ENCODE data around the gene AMOTL1. TPM values are rescaled to one million over a fixed set of nuclear protein-coding genes. Genes with fewer than 3 reads are reported as not detected.
A peak's percentile ranks its signal among the peaks of the same experiment; 100 is the strongest.

Gene AMOTL1
- total RNA-seq, 1 donor from 2014 or later = 57.2 TPM

DNA sequence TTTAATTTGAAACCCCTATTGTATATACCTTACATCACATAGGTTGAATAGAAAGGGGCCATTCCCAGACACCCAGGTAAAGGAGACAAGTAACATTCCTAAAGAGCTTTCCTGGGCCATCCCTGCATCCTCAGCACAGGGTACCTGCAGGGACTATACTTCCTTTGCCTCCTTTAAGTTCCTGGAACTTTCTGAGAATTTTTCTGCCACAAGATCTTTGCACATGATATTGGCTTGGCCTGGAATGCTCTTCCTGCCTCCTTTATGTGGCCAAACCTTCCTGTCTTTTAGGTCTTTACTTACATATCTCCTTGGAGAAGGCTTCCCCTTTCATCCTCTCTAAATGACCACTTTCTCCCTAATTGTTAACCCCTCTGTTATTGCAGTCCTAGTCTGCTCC lies 7.9 kb upstream of the AMOTL1 start:
- H3K9me3 ChIP-seq = no peaks in the 10 kb centered on the region
- H3K27me3 ChIP-seq (ENCODE audit: low read depth) = no peaks in the 10 kb centered on the region
- TF ChIP-seq, protein P1, sequence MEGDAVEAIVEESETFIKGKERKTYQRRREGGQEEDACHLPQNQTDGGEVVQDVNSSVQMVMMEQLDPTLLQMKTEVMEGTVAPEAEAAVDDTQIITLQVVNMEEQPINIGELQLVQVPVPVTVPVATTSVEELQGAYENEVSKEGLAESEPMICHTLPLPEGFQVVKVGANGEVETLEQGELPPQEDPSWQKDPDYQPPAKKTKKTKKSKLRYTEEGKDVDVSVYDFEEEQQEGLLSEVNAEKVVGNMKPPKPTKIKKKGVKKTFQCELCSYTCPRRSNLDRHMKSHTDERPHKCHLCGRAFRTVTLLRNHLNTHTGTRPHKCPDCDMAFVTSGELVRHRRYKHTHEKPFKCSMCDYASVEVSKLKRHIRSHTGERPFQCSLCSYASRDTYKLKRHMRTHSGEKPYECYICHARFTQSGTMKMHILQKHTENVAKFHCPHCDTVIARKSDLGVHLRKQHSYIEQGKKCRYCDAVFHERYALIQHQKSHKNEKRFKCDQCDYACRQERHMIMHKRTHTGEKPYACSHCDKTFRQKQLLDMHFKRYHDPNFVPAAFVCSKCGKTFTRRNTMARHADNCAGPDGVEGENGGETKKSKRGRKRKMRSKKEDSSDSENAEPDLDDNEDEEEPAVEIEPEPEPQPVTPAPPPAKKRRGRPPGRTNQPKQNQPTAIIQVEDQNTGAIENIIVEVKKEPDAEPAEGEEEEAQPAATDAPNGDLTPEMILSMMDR (IDR thresholded peaks at IDR 0.05) = no peak
- no peak overlapping the region for H3K4me3 ChIP-seq
- no peaks in the 10 kb centered on the region for H3K36me3 ChIP-seq
- DNase-seq (no peak), ATAC-seq (no peak)
- H3K27ac ChIP-seq = no peak overlapping the region
- H3K4me1 ChIP-seq = no peaks in the 10 kb centered on the region
- intact Hi-C loops (cut with DNase I) = no loop called here

DNA sequence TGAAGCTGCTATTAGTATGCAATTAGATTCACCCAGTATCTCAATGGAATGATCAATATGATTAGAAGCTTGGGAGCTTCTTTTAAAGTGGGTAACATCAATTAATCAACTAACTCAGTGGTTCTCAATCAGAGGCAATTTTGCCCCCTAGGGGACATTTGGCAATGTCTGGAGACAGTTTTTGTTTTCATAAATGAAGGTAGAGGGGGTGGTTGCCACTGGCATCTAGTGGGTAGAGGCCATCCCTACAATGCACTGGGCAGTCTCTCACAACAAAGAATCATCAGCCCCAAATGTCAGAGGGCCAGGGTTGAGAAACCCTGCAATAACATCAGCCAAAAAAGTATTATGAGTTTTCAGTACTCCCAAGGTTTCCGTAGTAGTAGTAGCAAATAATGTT lies 5.9 kb upstream of the AMOTL1 start:
- Histone ChIP-seq H3K36me3 (no peaks in the 10 kb centered on the region), H3K4me1 (peaks cover 8% of the 10 kb centered on the region), H3K27ac (no peak overlapping the region), H3K4me3 (no peak overlapping the region), H3K27me3 (ENCODE audit: low read depth) (no peaks in the 10 kb centered on the region), H3K9me3 (no peaks in the 10 kb centered on the region)
- TF ChIP-seq, protein P1 (IDR thresholded peaks at IDR 0.05) = peak; percentile 34
- DNase-seq (no peak), ATAC-seq (no peak)
- intact Hi-C loops (cut with DNase I) = no loop called here

DNA sequence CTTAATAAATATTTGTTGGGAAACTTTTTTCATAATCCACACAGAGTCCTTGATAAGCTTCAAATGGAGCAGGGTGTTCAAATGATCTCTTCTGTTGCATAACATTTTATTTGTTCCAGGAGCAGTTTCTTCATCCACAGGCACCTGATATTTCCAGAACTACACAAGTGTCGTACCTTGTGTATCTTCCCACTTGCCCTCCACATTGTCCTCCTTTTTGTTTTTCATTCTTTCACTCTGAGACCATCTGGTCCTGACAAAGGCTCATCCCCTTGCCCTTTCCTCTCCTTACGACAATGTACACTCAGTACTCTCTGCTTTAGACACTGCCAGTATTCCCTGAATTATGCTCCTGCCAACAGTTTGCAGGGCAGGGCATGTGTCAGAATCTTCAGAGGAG lies 5.2 kb upstream of the AMOTL1 start:
- Histone ChIP-seq H3K27ac (no peak overlapping the region), H3K27me3 (ENCODE audit: low read depth) (no peaks in the 10 kb centered on the region), H3K36me3 (no peaks in the 10 kb centered on the region), H3K4me1 (peaks cover 14% of the 10 kb centered on the region), H3K4me3 (no peak overlapping the region), H3K9me3 (no peaks in the 10 kb centered on the region)
- TF ChIP-seq, protein P1 (IDR thresholded peaks at IDR 0.05) = no peak
- peak in 1 of 2 donors; percentile 11 for ATAC-seq
- intact Hi-C loops (cut with DNase I) = no loop called here
- no peak for DNase-seq

DNA sequence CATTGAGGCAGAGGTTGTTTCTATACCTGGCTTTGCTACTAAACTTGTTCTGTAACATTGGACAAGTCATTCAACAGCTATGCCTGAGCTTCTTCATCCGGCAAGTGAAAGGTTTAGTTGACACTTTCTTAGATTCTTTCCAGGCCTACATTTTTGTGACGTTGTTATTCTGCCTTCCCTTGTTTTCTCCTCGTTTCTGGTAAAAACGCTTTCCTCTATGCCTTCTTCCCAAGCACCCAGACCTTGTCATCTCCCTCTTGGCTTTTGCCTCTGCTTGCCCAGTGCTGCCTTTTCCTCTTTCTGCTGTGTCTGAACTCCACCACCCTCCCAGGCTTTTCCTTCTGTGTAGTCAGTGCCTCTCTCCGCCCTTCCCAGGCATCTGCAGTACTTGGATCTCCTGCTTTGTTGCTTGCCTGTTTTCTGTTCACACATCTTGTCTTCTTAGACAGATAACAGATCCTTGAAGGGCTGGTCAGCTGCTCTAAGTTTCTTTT lies 1.4 kb upstream of the AMOTL1 start:
- H3K9me3 ChIP-seq = no peaks in the 10 kb centered on the region
- H3K27ac ChIP-seq = peak overlapping the region; percentile 95
- peaks cover 37% of the 10 kb centered on the region for H3K4me1 ChIP-seq
- ATAC-seq (no peak), DNase-seq (no peak)
- H3K27me3 ChIP-seq (ENCODE audit: low read depth) = no peaks in the 10 kb centered on the region
- H3K36me3 ChIP-seq = no peaks in the 10 kb centered on the region
- H3K4me3 ChIP-seq = no peak overlapping the region
- intact Hi-C loops (cut with DNase I) = no loop called here
- TF ChIP-seq, protein P1 (IDR thresholded peaks at IDR 0.05) = no peak

DNA sequence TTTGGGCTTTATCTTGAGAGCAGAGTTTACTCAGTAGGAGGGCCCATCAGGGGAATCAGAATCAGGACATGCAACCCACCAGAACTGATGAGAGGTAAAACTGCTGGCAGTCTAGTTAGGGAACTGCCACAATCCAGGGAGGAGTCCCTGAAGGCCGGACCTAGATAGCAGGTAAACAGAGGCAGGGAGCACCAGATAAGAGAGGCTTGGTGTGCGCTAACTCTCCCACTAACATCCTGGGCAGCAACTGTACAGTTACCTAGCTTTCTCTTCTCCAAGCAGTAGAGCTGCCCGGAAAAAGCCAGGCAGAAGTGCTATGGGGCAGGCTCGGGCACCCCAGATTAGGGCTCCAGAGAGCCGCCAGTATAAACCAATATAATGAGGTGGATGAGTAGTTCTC lies 865 bp upstream of the AMOTL1 start:
- peak overlapping the region; percentile 95 for H3K27ac ChIP-seq
- H3K27me3 ChIP-seq (ENCODE audit: low read depth) = no peaks in the 10 kb centered on the region
- DNase-seq (no peak), ATAC-seq (peak in 1 of 2 donors; percentile 24)
- intact Hi-C loops (cut with DNase I) = no loop called here
- no peaks in the 10 kb centered on the region for H3K9me3 ChIP-seq
- no peaks in the 10 kb centered on the region for H3K36me3 ChIP-seq
- TF ChIP-seq, protein P1 (IDR thresholded peaks at IDR 0.05) = no peak
- H3K4me3 ChIP-seq = peak overlapping the region; percentile 86
- H3K4me1 ChIP-seq = peaks cover 42% of the 10 kb centered on the region

Measured in lower lobe of right lung (tissue), 2 donors.